Iris pigment epithelial cell (primary cell): ENCODE results near the gene COPB2.
"Not testable (repeated sequence)": the region's sequence is repeated elsewhere in the genome, so short reads cannot be mapped to it uniquely, and the experiment has no call there.

Experiments
- DNase-seq: peaks from one replicate; pipeline ENCODE4 v3.0.0-alpha.2; 2011; ENCODE audit warnings: low read depth

Gene COPB2

DNA sequence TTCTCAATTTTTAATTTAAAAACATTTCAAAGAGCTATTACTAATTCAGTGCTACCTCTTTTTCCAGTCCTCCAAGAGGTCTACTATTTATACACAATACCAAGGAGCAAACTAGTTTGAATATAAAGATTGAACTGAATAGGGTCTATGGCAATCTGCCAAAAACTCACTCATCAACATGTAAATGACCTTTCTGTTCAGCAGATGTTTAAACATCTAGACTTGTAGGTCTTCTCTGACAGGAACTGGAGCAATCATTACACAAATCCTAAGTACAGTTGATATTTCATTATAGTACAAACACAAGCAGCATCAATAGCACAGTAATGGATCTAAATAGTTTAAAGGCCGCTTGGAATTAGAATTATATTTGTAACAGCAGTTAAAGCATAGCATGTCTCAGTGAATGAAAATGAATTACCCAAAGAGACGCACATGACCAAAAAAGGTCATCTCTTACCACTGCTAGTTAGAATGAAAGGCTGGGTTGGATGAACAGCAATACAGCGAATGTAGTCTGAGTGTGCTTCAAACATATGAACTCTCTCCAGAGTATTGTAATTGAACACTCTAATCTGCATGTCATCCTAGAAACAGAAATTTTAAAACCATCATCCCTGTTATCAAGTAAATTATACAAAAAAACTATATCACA, 10.7 kb downstream of the COPB2 start:
- DNase-seq, result peak; percentile 20

DNA sequence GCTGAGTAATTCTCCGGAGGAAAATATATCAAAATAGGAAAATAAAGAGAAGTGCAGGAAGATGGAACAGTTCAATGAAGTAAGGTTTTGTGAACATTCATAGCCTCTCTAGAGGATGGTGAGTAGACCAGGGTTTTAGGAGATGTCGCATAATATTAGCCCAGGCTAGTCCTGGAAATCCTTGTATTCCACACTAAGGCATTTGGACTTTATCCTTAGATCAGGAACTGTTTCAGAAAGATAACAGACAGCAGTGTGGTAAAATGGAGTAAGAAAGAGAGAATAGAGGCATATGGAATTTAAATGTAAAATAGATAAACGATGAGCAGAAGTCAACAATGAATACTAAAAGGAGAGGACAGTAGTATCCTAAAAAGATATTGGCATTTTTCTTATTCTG, 12.1 kb downstream of the COPB2 start:
- no peak for DNase-seq

- DNase-seq, result no peak
Measured at GRCh38 chr3:139374099-139374498, 15.3 kb downstream of the COPB2 start.

DNA sequence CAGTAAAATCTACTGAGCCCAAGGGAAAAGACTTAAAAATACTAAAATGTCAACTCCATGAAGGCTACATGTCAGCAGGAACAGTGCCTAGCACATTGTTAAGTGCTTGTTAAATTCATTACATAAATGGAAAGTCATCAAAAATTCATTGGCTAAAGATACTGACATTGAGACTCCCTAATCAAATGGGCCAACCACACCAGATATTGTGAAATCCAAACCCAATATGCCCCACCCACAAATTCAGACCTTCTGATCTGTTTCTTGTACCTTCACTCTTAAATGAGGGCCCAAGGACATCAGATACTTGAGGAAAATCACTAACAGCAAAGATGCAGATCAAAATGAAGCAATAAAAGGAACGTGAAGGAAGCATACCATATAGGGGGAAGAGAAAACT, 24.9 kb downstream of the COPB2 start:
- DNase-seq, result no peak

GRCh38 chr3:139361276-139361675, 28.2 kb downstream of the COPB2 start:
- no peak for DNase-seq

- no peak for DNase-seq
Measured at GRCh38 chr3:139358841-139359562, 30.4 kb downstream of the COPB2 start.

DNA sequence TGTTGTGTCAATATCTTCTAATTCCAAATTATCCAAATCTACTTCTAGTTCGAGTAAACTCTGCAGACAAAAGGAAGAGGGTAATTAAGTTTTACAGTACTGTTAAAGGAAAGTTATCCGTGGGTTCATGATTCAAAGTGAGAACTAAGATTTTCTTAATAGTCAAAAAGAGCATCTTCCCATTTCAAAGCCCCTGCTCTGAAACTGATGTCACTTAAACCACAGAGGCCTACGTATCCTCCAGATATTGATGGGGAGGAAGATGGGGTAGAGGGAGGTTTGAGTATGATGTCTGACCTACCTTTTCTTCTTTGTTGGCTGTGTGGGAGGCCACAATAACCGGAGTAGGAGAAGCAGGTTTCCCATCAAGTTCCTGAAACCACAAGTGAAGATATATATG, 31.5 kb downstream of the COPB2 start:
- no peak for DNase-seq

GRCh38 chr3:139355891-139356290, 33.6 kb downstream of the COPB2 start:
- DNase-seq, result no peak

- DNase-seq, result peak; percentile 41
Measured at GRCh38 chr3:139355476-139355875, 34.0 kb downstream of the COPB2 start.

- DNase-seq, result no peak
Measured at GRCh38 chr3:139354661-139355060, 34.8 kb downstream of the COPB2 start.

- peak; percentile 74 for DNase-seq
Measured at GRCh38 chr3:139353920-139354556, 35.4 kb downstream of the COPB2 start.

GRCh38 chr3:139346771-139347170, 42.7 kb downstream of the COPB2 start:
- no peak for DNase-seq

GRCh38 chr3:139343895-139344856, 45.3 kb downstream of the COPB2 start, which contains the start of gene MRPS22:
TSS of gene MRPS22 (plus strand) at chr3:139344020. CDS start at chr3:139344027, 7 bp downstream.
- DNase-seq, result peak; percentile 96

DNA sequence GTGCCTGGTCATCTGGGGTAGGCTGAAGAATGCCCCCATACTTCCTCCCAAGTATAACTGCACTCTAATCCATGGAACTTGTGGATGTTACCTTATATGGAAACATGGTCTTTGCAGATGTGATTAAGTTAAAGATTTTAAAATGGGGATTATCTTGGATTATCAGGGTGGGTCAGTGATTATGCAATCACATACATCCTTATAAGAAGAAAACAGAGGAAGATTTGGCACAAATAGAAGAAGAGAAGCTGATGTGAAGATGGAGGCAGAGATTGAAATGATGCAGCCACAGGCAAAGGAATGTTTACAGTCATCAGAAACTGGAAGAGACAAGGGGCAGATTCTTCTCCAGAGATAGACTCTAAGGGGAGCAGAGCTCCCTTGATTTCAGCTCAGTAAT, 47.4 kb downstream of the COPB2 start:
- DNase-seq, result no peak

- DNase-seq, result no peak
Measured at GRCh38 chr3:139340784-139341183, 48.7 kb downstream of the COPB2 start.

DNA sequence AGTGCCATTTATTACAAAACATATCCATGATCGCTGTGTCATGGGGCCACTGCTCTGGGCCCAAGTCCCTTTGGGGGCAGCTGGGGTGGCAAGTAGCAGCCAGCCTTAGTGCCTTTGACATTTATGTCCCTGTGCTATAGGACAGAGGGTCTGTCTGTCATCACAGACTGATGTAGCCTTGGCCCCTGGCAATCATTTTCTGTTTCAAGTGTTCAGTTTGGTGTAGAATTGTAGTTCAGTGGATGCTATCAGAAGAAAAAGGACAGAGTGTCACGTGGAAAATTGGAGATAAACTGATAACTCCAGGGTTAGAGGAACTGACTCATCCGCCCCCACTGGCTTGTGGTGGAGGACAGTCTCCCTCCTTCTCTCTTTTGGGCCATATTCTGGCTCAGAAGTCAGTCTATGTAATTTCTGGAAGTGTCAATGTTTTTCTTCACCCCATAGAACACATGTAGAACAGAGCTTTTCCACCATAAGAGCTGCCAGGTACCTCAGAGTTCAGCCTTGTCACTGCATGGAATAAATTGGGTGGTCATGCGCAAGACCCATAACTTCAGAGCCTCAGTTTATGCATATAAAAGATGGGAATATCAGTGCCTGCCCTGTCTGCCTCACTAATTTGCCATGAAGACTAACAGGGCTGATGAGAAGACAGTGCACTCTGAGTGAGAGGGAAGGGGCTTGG, 50.1 kb downstream of the COPB2 start:
- DNase-seq, result peak; percentile 33

DNA sequence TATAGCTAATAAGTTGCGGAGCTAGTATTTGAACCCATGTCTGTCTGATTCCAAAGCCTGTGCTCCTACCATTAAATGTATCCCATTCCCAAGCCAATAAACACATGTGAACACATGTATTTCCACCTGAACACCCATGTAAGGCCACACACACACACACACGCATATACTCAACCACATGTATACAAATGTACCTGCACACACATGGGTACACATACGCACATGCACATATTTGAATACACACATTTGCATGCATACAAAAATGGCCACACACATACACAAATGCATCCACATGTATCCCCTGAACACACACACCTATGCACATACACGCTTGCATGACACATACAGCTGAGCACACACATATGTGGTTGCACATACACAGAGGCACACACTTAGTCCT, 51.0 kb downstream of the COPB2 start:
- no peak for DNase-seq

DNA sequence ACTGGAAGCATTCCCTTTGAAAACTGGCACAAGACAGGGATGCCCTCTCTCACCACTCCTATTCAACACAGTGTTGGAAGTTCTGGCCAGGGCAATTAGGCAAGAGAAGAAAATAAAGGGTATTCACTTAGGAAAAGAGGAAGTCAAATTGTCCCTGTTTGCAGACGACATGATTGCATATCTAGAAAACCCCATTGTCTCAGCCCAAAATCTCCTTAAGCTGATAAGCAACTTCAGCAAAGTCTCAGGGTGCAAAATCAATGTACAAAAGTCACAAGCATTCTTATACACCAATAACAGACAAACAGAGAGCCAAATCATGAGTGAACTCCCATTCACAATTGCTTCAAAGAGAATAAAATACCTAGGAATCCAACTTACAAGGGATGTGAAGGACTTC, 54.8 kb downstream of the COPB2 start:
- DNase-seq, result not testable (repeated sequence)

GRCh38 chr3:139332092-139332491, 57.4 kb downstream of the COPB2 start:
- no peak for DNase-seq

- DNase-seq, result peak; percentile 77
Measured at GRCh38 chr3:139329364-139329850, 60.0 kb downstream of the COPB2 start.

DNA sequence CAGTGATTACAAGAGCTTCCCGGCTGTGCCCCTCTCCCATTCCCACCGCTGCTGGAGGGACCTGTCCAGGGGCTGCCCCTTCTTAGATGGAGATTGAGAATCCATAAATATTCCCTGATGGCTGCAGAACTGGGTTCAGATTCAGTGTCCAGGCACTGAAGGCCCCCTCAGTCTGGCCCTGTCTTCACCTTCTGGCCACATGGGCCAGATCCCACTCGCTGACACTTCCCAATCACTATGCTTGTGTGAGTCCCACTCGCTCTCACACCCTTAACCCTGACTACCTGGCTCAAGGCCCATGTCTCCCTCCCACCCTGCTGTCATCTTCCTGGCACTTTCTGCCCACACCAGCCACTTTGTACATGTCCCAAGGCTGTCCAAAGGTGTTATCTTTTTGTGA, 61.1 kb downstream of the COPB2 start:
- DNase-seq, result no peak
